GM23338 (cell line): ENCODE measurements around the gene TMIE. TPM values are rescaled to one million over a fixed set of nuclear protein-coding genes. Genes with fewer than 3 reads are reported as not detected.

Experiments
- ATAC-seq: fragments of 200-7000 bp; cut with Tn5 transposase; 3 replicates; pipeline ENCODE4 v1.9.1; 2020
- DNase-seq: peaks from one replicate; pipeline ENCODE4 v3.0.0-alpha.2; 2015; ENCODE audit warnings: low spot score
- H2AFZ ChIP-seq: fragments of 200-600 bp; sonication (generic); 2 replicates; pipeline ENCODE4 v1.8.0; 2016; ENCODE audit warnings: antibody characterized with exemption, mild to moderate bottlenecking, moderate library complexity
- H3F3A ChIP-seq: fragments of 200-600 bp; sonication (generic); replicated peaks from 2 replicates; pipeline ENCODE4 v1.8.0; 2017; ENCODE audit warnings: antibody characterized with exemption, mixed run types, low read depth
- H3K27ac ChIP-seq: fragments of 200-600 bp; sonication (generic); 2 replicates; pipeline ENCODE4 v1.6.1; 2016; ENCODE audit warnings: low read depth
- H3K27me3 ChIP-seq: fragments of 200-600 bp; sonication (generic); 2 replicates; pipeline ENCODE4 v1.8.0; 2016; ENCODE audit warnings: mild to moderate bottlenecking, mixed run types, moderate library complexity; ENCODE audit not compliant: insufficient read depth
- H3K36me3 ChIP-seq: fragments of 200-600 bp; sonication (generic); 2 replicates; pipeline ENCODE4 v1.8.0; 2016; ENCODE audit warnings: mild to moderate bottlenecking; ENCODE audit not compliant: insufficient read depth
- H3K4me1 ChIP-seq: fragments of 200-600 bp; sonication (generic); 2 replicates; pipeline ENCODE4 v1.8.0; 2016; ENCODE audit warnings: mild to moderate bottlenecking, moderate library complexity; ENCODE audit not compliant: insufficient read depth
- H3K4me2 ChIP-seq: fragments of 200-600 bp; sonication (generic); 2 replicates; pipeline ENCODE4 v1.7.1; 2017; ENCODE audit warnings: mixed run types
- H3K4me3 ChIP-seq: fragments of 200-600 bp; sonication (generic); 2 replicates; pipeline ENCODE4 v1.6.1; 2016; ENCODE audit warnings: mixed run types
- H3K79me2 ChIP-seq: fragments of 200-600 bp; sonication (generic); replicated peaks from 2 replicates; pipeline ENCODE4 v1.8.0; 2017; ENCODE audit warnings: mild to moderate bottlenecking; ENCODE audit not compliant: insufficient read depth
- H3K9me2 ChIP-seq: fragments of 200-600 bp; sonication (generic); 2 replicates; pipeline ENCODE4 v1.8.0; 2017; ENCODE audit not compliant: insufficient read depth
- H4K20me1 ChIP-seq: fragments of 200-600 bp; sonication (generic); replicated peaks from 2 replicates; pipeline ENCODE4 v1.8.0; 2017; ENCODE audit warnings: mild to moderate bottlenecking; ENCODE audit not compliant: insufficient read depth
- H3K27ac Mint-ChIP-seq: 2 replicates; pipeline ENCODE4 v1.8.0; 2020; ENCODE audit warnings: inconsistent platforms, mild to moderate bottlenecking, moderate library complexity, mixed read lengths
- H3K27me3 Mint-ChIP-seq: 3 replicates; pipeline ENCODE4 v1.8.0; 2022; ENCODE audit warnings: low read depth, mild to moderate bottlenecking, moderate library complexity, mixed read lengths, inconsistent platforms; ENCODE audit not compliant: insufficient read depth, poor library complexity
- H3K36me3 Mint-ChIP-seq: 3 replicates; pipeline ENCODE4 v1.8.0; 2021; ENCODE audit warnings: low read depth, mild to moderate bottlenecking, inconsistent platforms, moderate library complexity, mixed read lengths
- H3K4me1 Mint-ChIP-seq: 3 replicates; pipeline ENCODE4 v1.8.0; 2020; ENCODE audit warnings: mild to moderate bottlenecking, inconsistent platforms, mixed read lengths
- H3K4me3 Mint-ChIP-seq: 3 replicates; pipeline ENCODE4 v1.8.0; 2021; ENCODE audit warnings: moderate library complexity, mild to moderate bottlenecking, inconsistent platforms, mixed read lengths
- H3K9me3 Mint-ChIP-seq: 3 replicates; pipeline ENCODE4 v1.8.0; 2020; ENCODE audit warnings: moderate library complexity, mild to moderate bottlenecking, inconsistent platforms, mixed read lengths
- CREB1 ChIP-seq: fragments of 250-450 bp; sonication (Bioruptor Pico); IDR thresholded peaks from 2 replicates; pipeline ENCODE4 v1.5.0; 2020; ENCODE audit warnings: low read depth, mild to moderate bottlenecking, moderate library complexity
- ETS1 ChIP-seq: IDR thresholded peaks from 2 replicates; pipeline ENCODE4 v1.6.1; 2016; ENCODE audit warnings: antibody characterized with exemption
- NANOG ChIP-seq: IDR thresholded peaks from 2 replicates; pipeline ENCODE4 v1.6.1; 2016; ENCODE audit warnings: antibody characterized with exemption, borderline replicate concordance
- ZNF331 ChIP-seq: fragments of 250-450 bp; sonication (Bioruptor Pico); IDR thresholded peaks from 2 replicates; pipeline ENCODE4 v1.5.0; 2020; ENCODE audit warnings: low read depth, mild to moderate bottlenecking, moderate library complexity
- ZNF462 ChIP-seq: fragments of 250-450 bp; sonication (Bioruptor Pico); IDR thresholded peaks from 2 replicates; pipeline ENCODE4 v1.5.0; 2020; ENCODE audit warnings: mild to moderate bottlenecking, moderate library complexity
- polyA plus RNA-seq: library from polyadenylated mRNA; unstranded; fragments of >200 nt; fragmentation: Nextera tagmentation; extraction: Ambion mirVana; gene quantifications from 2 replicates; pipeline ENCODE4 v1.2.1, GENCODE V29; 2016
- total RNA-seq: library from RNA; depleted of rRNA; stranded (reverse); fragments of >200 nt; shearing (Covaris generic); gene quantifications from 2 replicates; pipeline ENCODE4 v1.2.3, GENCODE V29; 2014
- TF ChIP-seq, protein P1 (sequence below): IDR thresholded peaks from one replicate; pipeline ENCODE4 v1.6.1; 2018; ENCODE audit warnings: antibody characterized with exemption; ENCODE audit not compliant: unreplicated experiment

Gene TMIE
- total and polyA plus RNA-seq, 2 experiments from 2014 or later = 0.84 to 1.2 TPM

GRCh38 chr3:46675426-46675825 lies 25.8 kb upstream of the TMIE start:
- no peaks in the 10 kb centered on the region for H3K27me3 ChIP-seq
- no peak for DNase-seq
- Mint-ChIP-seq H3K27me3 (peaks cover 12% of the 10 kb centered on the region), H3K27ac (no peak overlapping the region), H3K9me3 (no peaks in the 10 kb centered on the region), H3K4me3 (no peak overlapping the region), H3K36me3 (peaks cover 4% of the 10 kb centered on the region), H3K4me1 (no peaks in the 10 kb centered on the region; the same call in 2 of the 3 replicates)
- no peaks in the 10 kb centered on the region for H3F3A ChIP-seq
- ATAC-seq = no peak
- H4K20me1 ChIP-seq = no peaks in the 10 kb centered on the region; the same call in 1 of the 2 replicates
- TF ChIP-seq ZNF462 (no peak), NANOG (no peak), ZNF331 (CRISPR knock-in tag) (no peak), ETS1 (no peak), CREB1 (CRISPR knock-in tag) (no peak)
- TF ChIP-seq, protein P1, sequence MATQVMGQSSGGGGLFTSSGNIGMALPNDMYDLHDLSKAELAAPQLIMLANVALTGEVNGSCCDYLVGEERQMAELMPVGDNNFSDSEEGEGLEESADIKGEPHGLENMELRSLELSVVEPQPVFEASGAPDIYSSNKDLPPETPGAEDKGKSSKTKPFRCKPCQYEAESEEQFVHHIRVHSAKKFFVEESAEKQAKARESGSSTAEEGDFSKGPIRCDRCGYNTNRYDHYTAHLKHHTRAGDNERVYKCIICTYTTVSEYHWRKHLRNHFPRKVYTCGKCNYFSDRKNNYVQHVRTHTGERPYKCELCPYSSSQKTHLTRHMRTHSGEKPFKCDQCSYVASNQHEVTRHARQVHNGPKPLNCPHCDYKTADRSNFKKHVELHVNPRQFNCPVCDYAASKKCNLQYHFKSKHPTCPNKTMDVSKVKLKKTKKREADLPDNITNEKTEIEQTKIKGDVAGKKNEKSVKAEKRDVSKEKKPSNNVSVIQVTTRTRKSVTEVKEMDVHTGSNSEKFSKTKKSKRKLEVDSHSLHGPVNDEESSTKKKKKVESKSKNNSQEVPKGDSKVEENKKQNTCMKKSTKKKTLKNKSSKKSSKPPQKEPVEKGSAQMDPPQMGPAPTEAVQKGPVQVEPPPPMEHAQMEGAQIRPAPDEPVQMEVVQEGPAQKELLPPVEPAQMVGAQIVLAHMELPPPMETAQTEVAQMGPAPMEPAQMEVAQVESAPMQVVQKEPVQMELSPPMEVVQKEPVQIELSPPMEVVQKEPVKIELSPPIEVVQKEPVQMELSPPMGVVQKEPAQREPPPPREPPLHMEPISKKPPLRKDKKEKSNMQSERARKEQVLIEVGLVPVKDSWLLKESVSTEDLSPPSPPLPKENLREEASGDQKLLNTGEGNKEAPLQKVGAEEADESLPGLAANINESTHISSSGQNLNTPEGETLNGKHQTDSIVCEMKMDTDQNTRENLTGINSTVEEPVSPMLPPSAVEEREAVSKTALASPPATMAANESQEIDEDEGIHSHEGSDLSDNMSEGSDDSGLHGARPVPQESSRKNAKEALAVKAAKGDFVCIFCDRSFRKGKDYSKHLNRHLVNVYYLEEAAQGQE = no peak
- H3K36me3 ChIP-seq = no peaks in the 10 kb centered on the region
- H3K9me2 ChIP-seq = 0 out of 2 replicates have a peak, but pooled peaks cover 4% of the 10 kb centered on the region
- no peak overlapping the region for H3K4me3 ChIP-seq
- no peaks in the 10 kb centered on the region for H3K79me2 ChIP-seq
- no peak overlapping the region for H2AFZ ChIP-seq
- H3K27ac ChIP-seq = no peak overlapping the region
- no peak overlapping the region for H3K4me2 ChIP-seq
- H3K4me1 ChIP-seq = no peaks in the 10 kb centered on the region
